ENCODE measurements around the gene TTC39A. TPM values are rescaled to one million over a fixed set of nuclear protein-coding genes. Genes with fewer than 3 reads are reported as not detected.

The TTC39A gene
- total RNA-seq, 1 experiment from 2014 or later = 15.4 TPM

DNA sequence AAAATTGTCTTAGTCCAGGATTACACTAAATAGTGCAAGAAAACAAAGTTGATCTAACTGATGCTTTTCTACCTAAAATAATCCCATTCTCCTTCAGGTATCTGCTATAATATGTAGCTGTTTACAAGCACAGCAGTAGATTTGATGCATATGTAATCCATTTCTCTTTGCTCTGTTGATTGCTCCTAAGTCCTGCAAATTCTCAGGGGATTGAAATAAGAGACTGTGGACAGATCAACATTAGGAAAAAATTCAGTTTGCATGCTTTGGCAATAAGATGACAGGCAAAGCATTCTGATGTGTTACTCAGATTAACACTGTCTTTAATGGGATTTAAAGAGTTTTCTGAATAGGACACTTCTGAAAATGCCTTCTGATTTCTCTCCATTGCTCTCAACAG, 59.6 kb downstream of the TTC39A start:
- no peak for TF ChIP-seq REST (IDR thresholded peaks at IDR 0.05; ENCODE audit: low read depth)
- TF ChIP-seq EZH2phosphoT487 (IDR thresholded peaks at IDR 0.05; ENCODE audit: borderline replicate concordance) = no peak
- TF ChIP-seq SIN3A (IDR thresholded peaks at IDR 0.05; ENCODE audit: low read depth) = no peak
- TF ChIP-seq, protein P1, sequence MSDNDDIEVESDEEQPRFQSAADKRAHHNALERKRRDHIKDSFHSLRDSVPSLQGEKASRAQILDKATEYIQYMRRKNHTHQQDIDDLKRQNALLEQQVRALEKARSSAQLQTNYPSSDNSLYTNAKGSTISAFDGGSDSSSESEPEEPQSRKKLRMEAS (IDR thresholded peaks at IDR 0.05) = no peak
- no peak for TF ChIP-seq POLR2AphosphoS5 (IDR thresholded peaks at IDR 0.05; ENCODE audit: low read depth, low read length)
- no peak for TF ChIP-seq ZFX (IDR thresholded peaks at IDR 0.05)
- no peak for TF ChIP-seq POLR2A (IDR thresholded peaks at IDR 0.05; ENCODE audit: borderline replicate concordance, extremely low read depth, insufficient read depth, insufficient read length)
- no peak for TF ChIP-seq JUND (IDR thresholded peaks at IDR 0.05)
- TF ChIP-seq ZNF274 (IDR thresholded peaks at IDR 0.05; ENCODE audit: low read depth, low read length) = no peak
- no peak for TF ChIP-seq CEBPB (IDR thresholded peaks at IDR 0.05; ENCODE audit: low read depth)
- no peak for TF ChIP-seq CBX3 (IDR thresholded peaks at IDR 0.05; ENCODE audit: low read depth)
- no peak for TF ChIP-seq EGR1 (IDR thresholded peaks at IDR 0.05; ENCODE audit: low read depth)
- no peak for TF ChIP-seq ATF3 (IDR thresholded peaks at IDR 0.05)
- POLR2A ChIA-PET = no interaction called here
- no peaks in the 10 kb centered on the region for H3K27me3 ChIP-seq (ENCODE audit: insufficient read depth, low read length)
- H3K4me1 ChIP-seq (ENCODE audit: control insufficient read depth in 1 of 2, insufficient read depth in 2 of 2, low read length in 2 of 2) = peaks cover 8 to 22% of the 10 kb centered on the region in 2 experiments
- peaks cover 0 to 11% of the 10 kb centered on the region in 2 experiments; a peak in 2 of 4 replicates for H3K36me3 ChIP-seq (ENCODE audit: control insufficient read depth in 1 of 2, insufficient read depth in 2 of 2, low read length in 2 of 2)
- no peak for ATAC-seq
- peaks cover 33% of the 10 kb centered on the region for H3K79me2 ChIP-seq (ENCODE audit: insufficient read depth, low read length)
- no peak overlapping the region for H3K9ac ChIP-seq (ENCODE audit: low read length)
- no peak overlapping the region for H3K4me2 ChIP-seq (ENCODE audit: low read length)
- no peak overlapping the region for H3K27ac ChIP-seq (ENCODE audit: low read depth, low read length)
- no peaks in the 10 kb centered on the region for H3K9me2 ChIP-seq (ENCODE audit: insufficient read depth)
- 0 out of 2 replicates have a peak, but pooled peaks cover 7% of the 10 kb centered on the region for H4K20me1 ChIP-seq (ENCODE audit: insufficient read depth)
- CTCF ChIA-PET = no interaction called here
- intact Hi-C loops (cut with micrococcal nuclease) = loop anchor here (10.0 kb wide), 1 partner anchor 396 kb away; no protein-coding TSS in a partner anchor
- DNase-seq (ENCODE audit: low read depth, low spot score) = no peak
- no peaks in the 10 kb centered on the region for H3K9me3 ChIP-seq (ENCODE audit: control insufficient read depth in 1 of 2, insufficient read depth in 1 of 2, low read depth in 1 of 2, low read length in 2 of 2)
- no TSS peak for BruUV-seq (replicated peaks)
- H2AFZ ChIP-seq (ENCODE audit: low read depth, low read length, poor library complexity, severe bottlenecking) = no peak overlapping the region
- no peak overlapping the region for H3K4me3 ChIP-seq (replicated peaks in 1 of 2; ENCODE audit: low read depth in 1 of 2, low read length in 2 of 2)
- RAD21 ChIA-PET (ENCODE audit: low non-redundant PET in 1 of 2, low total read pairs in 2 of 2, uncharacterized antibody in 2 of 2, unreplicated experiment in 2 of 2) = no interaction called here
